KMS-11 (cell line): ENCODE data around the gene KPNA2.
"Not testable (repeated sequence)": the region's sequence is repeated elsewhere in the genome, so short reads cannot be mapped to it uniquely, and the experiment has no call there.

ENCODE experiments used
- H2AFZ ChIP-seq: fragments of 200-600 bp; sonication (generic); 2 replicates; pipeline ENCODE4 v1.6.1; 2016; ENCODE audit warnings: antibody characterized with exemption, mixed run types, low read depth
- H3K27ac ChIP-seq: fragments of 200-600 bp; sonication (generic); 2 replicates; pipeline ENCODE4 v1.6.1; 2016; ENCODE audit warnings: mild to moderate bottlenecking, mixed run types
- H3K27me3 ChIP-seq: fragments of 200-600 bp; sonication (generic); 2 replicates; pipeline ENCODE4 v1.6.1; 2017; ENCODE audit warnings: mild to moderate bottlenecking, low read depth, mixed run types, moderate library complexity; ENCODE audit not compliant: insufficient read depth
- H3K36me3 ChIP-seq: fragments of 200-600 bp; sonication (generic); 2 replicates; pipeline ENCODE4 v1.6.1; 2017; ENCODE audit warnings: mild to moderate bottlenecking, mixed run types; ENCODE audit not compliant: insufficient read depth
- H3K4me1 ChIP-seq: fragments of 200-600 bp; sonication (generic); 2 replicates; pipeline ENCODE4 v1.6.1; 2016; ENCODE audit warnings: mild to moderate bottlenecking, low read depth, mixed run types; ENCODE audit not compliant: poor library complexity, severe bottlenecking
- H3K4me2 ChIP-seq: fragments of 200-600 bp; sonication (generic); 2 replicates; pipeline ENCODE4 v1.7.0; 2016; ENCODE audit warnings: mild to moderate bottlenecking, mixed run types
- H3K4me3 ChIP-seq: fragments of 200-600 bp; sonication (generic); IDR thresholded peaks from 2 replicates; pipeline ENCODE4 v1.6.1; 2017; ENCODE audit warnings: low read depth, low read length, mixed read lengths; ENCODE audit not compliant: insufficient read depth
- H3K79me2 ChIP-seq: fragments of 200-600 bp; sonication (generic); 2 replicates; pipeline ENCODE4 v1.6.1; 2016; ENCODE audit warnings: low read depth, mixed run types; ENCODE audit not compliant: insufficient read depth
- H3K9ac ChIP-seq: fragments of 200-600 bp; sonication (generic); 2 replicates; pipeline ENCODE4 v1.6.1; 2016; ENCODE audit warnings: mild to moderate bottlenecking, mixed run types
- H4K20me1 ChIP-seq: fragments of 200-600 bp; sonication (generic); 2 replicates; pipeline ENCODE4 v1.6.1; 2016; ENCODE audit warnings: mild to moderate bottlenecking, mixed run types; ENCODE audit not compliant: insufficient read depth
- TF ChIP-seq, protein P1 (sequence below): fragments of 200-600 bp; sonication (generic); conservative IDR thresholded peaks from 2 replicates; pipeline ENCODE4 v1.6.1; 2017; ENCODE audit warnings: low read depth, mild to moderate bottlenecking, antibody characterized with exemption, low read length, moderate library complexity, mixed read lengths

Gene KPNA2

DNA sequence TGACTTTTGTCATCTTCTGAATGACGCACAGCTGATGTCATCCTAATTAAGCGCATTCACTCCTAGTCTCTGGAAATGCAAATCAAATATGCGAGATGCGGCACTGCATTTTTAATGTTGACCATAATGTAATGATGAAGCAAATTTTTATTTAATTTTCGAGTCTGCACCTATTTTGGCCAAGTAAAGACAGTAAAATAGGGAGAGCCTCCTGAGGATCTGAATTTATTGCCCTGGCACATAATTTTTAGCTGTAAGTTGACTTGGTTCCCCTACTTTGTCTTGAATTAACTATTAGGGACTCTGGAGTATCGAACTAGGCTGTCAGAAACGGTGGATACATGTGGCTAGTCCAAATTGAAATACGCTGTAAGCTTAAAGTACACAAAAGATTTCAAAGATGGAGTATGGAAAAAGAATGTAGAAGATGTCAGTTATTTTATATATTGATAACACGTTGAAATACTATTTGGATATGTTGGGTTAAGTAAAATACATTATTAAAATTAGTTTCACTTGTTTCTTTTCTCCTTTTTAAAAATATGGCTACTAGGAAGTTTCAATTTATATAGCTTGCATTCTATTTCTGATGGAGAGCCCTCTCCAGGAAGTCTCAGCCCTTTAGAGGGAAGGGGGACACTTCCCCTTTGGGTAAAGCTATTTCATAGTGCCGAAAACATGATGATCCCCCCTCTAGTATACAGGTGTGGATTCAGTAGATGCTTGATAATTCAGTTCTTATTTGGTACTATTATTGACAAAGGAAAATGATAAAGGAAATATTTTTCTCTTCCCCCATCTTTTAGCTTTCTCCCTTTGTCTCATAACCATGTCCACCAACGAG is 991 bp downstream of the KPNA2 start:
- Histone ChIP-seq H3K4me1 (peaks cover 24% of the 10 kb centered on the region), H3K27me3 (no peaks in the 10 kb centered on the region), H3K9ac (peak overlapping the region; percentile 94; the same call in 1 of the 2 replicates), H2AFZ (peak overlapping the region; percentile 30; the same call in 1 of the 2 replicates), H3K27ac (peak overlapping the region; percentile 85), H3K36me3 (peaks cover 25% of the 10 kb centered on the region; the same call in 1 of the 2 replicates), H3K4me3 (peak overlapping the region; percentile 33), H3K4me2 (peak overlapping the region; percentile 98), H4K20me1 (peaks cover 12% of the 10 kb centered on the region; the same call in 1 of the 2 replicates), H3K79me2 (peaks cover 46% of the 10 kb centered on the region)
- TF ChIP-seq, protein P1, sequence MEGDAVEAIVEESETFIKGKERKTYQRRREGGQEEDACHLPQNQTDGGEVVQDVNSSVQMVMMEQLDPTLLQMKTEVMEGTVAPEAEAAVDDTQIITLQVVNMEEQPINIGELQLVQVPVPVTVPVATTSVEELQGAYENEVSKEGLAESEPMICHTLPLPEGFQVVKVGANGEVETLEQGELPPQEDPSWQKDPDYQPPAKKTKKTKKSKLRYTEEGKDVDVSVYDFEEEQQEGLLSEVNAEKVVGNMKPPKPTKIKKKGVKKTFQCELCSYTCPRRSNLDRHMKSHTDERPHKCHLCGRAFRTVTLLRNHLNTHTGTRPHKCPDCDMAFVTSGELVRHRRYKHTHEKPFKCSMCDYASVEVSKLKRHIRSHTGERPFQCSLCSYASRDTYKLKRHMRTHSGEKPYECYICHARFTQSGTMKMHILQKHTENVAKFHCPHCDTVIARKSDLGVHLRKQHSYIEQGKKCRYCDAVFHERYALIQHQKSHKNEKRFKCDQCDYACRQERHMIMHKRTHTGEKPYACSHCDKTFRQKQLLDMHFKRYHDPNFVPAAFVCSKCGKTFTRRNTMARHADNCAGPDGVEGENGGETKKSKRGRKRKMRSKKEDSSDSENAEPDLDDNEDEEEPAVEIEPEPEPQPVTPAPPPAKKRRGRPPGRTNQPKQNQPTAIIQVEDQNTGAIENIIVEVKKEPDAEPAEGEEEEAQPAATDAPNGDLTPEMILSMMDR = no peak

GRCh38 chr17:68047153-68047846 is 11.8 kb downstream of the KPNA2 start:
- no peak overlapping the region for H2AFZ ChIP-seq
- peaks cover 38% of the 10 kb centered on the region for H3K36me3 ChIP-seq
- no peak overlapping the region for H3K27ac ChIP-seq

DNA sequence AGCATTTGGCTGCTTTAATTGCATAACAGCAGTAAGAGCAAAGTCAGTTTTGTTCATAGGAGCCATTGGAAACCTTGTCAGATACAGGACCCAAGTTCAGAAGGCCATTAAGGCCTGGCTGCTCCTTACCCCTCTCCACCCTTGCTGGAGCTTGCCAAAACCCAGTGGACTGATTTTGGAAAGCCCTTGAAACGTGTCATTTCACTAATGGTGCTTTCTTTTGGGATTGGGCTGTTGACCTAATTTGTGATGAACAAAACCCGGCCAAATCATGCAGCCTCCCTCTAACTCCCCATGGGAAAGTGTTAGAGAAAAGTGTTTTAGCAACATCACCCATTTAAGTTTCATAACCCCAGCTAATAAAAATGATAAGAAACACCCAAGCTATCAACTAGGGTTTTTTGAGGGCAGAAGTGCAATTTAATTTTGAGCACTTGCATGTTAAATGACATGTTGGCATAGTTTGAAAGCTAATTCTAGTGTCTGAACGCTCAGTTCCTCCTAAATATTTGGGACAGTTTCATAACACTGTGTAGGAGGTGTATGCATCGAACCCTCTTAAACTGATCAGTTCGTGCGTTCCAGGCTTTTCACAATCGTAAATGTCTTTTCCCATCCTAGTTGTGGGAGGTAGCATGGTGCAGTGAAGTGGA is 12.5 kb downstream of the KPNA2 start:
- peaks cover 35% of the 10 kb centered on the region for H3K36me3 ChIP-seq
- not testable (repeated sequence) for H3K79me2 ChIP-seq, H3K4me2 ChIP-seq, H3K9ac ChIP-seq, H3K27me3 ChIP-seq, H3K27ac ChIP-seq, H3K4me3 ChIP-seq, H2AFZ ChIP-seq, H4K20me1 ChIP-seq, H3K4me1 ChIP-seq

More at GRCh38 chr17:68047153-68047846, 11.8 kb downstream of the KPNA2 start:
- Histone ChIP-seq H4K20me1 (no peaks in the 10 kb centered on the region), H3K4me1 (no peaks in the 10 kb centered on the region), H3K27me3 (no peaks in the 10 kb centered on the region), H3K4me2 (no peak overlapping the region), H3K79me2 (no peaks in the 10 kb centered on the region), H3K9ac (no peak overlapping the region), H3K4me3 (no peak overlapping the region)
- TF ChIP-seq, protein P1 = no peak

DNA sequence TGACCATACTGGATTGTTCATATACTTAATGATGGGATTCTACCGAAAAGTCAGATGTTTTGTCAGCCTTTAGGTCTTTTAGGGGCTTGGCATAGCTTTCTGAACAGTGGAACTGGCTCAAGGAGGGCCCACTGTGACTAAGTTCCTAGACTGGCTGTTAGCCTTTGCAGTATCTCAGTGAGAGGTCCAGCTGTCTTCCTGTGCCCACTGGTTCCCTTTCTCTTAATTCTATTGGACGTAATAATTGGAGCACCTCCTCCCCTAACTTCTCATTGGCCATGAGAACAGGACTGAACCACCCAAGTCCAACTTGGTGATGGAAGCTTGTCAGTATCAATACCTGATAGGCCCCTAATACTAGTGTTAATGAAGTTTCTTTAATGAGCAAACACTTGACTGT is 13.5 kb downstream of the KPNA2 start:
- H3K36me3 ChIP-seq = peaks cover 26% of the 10 kb centered on the region; the same call in 1 of the 2 replicates
- TF ChIP-seq, protein P1 = no peak
- no peak overlapping the region for H3K4me3 ChIP-seq
- H4K20me1 ChIP-seq = no peaks in the 10 kb centered on the region
- H3K27ac ChIP-seq = no peak overlapping the region
- no peak overlapping the region for H3K4me2 ChIP-seq
- H3K27me3 ChIP-seq = no peaks in the 10 kb centered on the region
- peaks cover under 1% of the 10 kb centered on the region for H3K4me1 ChIP-seq
- H3K79me2 ChIP-seq = no peaks in the 10 kb centered on the region
- no peak overlapping the region for H2AFZ ChIP-seq
- no peak overlapping the region for H3K9ac ChIP-seq

DNA sequence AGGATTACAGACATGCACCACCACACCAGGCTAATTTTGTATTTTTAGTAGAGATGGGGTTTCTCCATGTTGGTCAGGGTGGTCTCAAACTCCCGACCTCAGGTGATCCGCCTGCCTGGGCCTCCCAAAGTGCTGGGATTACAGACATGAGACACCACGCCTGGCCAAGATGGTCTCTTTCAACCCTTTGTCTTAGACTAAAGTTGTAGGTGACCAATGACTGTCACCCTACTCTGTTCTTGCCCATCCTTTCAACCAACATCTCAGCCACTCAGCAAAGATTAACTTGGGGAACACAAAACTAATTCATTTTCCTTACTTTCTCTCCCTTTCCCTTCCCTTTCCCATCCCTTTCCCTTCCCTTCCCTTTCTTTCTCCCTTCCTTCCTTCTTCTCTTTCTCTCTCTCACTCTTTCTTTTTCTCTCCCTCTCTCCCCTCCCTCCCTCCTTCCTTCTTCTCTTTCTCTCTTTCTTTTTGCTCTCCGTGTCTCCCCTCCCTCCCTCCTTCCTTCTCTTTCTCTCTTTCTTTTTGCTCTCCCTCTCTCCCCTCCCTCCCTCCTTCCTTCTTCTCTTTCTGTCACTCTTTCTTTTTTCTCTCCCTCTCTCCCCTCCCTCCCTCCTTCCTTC is 14.4 kb downstream of the KPNA2 start:
- H3K27me3 ChIP-seq, H3K4me2 ChIP-seq, H4K20me1 ChIP-seq, H3K27ac ChIP-seq, H3K9ac ChIP-seq, H2AFZ ChIP-seq, H3K79me2 ChIP-seq, H3K4me1 ChIP-seq, H3K4me3 ChIP-seq: not testable (repeated sequence)
- H3K36me3 ChIP-seq = peaks cover 18% of the 10 kb centered on the region; the same call in 1 of the 2 replicates

- not testable (repeated sequence) for H3K4me3 ChIP-seq, H3K27me3 ChIP-seq
These were observed 16.1 kb downstream of the KPNA2 start for GRCh38 chr17:68051321-68052312.

More at GRCh38 chr17:68051321-68052312, 16.1 kb downstream of the KPNA2 start:
- not testable (repeated sequence) for H3K4me1 ChIP-seq, H2AFZ ChIP-seq, H3K4me2 ChIP-seq, H4K20me1 ChIP-seq, H3K79me2 ChIP-seq, H3K27ac ChIP-seq, H3K36me3 ChIP-seq, H3K9ac ChIP-seq
